GM18858 (cell line): ENCODE results near the gene ATRX.
"Not testable (repeated sequence)": the region's sequence is repeated elsewhere in the genome, so short reads cannot be mapped to it uniquely, and the experiment has no call there.

Experiments used
- ATAC-seq: cut with Tn5 transposase; IDR thresholded peaks from one replicate; pipeline ENCODE4 v1.9.1; 2021; ENCODE audit not compliant: unreplicated experiment

Gene ATRX

DNA sequence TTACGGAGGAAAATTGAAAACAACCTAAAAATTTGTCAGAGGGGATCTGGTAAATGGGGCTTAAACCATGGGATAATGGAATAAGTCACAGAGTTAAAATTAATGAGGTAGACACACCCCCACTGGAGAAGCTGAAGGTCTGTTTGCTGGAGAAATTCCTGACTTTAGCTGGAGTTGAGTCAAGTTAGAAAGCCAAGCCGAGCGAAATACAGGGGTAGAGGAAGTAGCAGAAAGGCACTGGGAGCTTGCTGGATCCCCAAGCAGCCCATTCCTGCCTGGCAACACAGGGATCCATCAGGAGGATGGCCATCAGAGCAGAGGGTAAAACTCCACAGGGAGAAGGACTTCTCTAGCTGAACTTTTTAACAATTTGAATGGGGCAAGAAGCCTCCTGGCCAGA lies 163.8 kb downstream of the ATRX start:
- ATAC-seq: no peak

DNA sequence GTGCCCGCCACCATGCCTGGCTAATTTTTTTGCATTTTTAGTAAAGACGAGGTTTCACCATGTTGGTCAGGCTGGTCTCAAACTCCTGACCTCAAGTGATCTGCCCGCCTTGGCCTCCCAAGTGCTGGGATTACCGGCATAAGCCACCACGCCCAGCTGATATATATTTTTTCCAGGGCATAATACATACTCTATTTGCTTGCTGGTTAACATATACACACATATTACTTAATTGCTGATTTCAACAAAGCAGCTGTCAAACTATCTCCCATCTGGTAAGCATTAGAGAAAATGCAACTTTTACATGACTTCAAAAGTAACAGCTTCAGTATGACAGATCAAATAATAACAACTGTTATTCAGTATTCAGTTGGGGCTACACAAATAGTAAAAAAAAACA lies 164.6 kb downstream of the ATRX start:
- not testable (repeated sequence) for ATAC-seq

DNA sequence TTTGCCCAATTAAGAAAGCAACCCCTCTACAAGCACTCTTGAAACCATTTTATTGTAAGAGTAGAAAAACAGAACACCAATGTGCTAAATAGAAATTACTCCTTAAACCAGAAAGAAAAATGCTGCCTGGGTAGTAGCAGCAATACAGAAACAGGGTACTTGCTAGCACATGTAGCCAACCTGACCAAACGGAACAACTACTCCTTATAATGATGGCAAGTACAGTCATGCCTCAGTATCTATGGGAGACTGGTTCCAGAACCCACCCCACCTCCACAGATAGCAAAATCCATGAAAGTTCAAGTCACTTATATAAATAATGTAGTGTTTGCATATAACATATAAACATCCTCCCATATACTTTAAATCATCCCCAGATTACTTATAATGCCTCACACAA lies 168.8 kb downstream of the ATRX start:
- no peak for ATAC-seq

DNA sequence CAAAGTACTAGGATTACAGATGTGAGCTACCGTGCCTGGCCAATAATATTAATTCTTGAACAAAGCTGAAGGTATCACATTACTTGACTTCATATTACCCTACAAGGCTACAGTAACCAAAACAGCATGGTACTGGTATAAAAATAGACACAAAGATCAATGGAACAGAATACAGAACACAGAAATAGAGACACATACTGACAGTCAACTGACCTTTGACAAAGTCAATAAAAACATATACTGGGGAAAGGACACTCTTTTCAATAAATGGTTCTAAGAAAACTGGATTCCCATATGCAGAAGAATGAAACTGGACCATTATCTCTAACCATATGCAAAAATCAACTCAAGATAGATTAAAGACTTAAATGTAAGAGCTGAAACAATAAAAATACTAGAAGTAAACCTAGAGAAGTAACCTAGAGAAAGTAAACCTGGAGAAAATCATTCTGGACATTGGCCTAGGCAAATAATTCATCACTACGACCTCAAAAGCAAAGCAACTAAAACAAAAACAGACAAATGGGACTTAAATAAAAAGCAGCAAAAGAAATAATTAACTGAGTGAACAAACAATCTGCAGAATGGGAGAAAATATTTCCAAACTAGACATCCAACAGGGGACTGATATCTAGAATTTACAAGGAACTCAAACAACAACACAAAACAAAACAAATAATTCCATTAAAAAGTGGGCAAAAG lies 182.2 kb downstream of the ATRX start:
- ATAC-seq: no peak

DNA sequence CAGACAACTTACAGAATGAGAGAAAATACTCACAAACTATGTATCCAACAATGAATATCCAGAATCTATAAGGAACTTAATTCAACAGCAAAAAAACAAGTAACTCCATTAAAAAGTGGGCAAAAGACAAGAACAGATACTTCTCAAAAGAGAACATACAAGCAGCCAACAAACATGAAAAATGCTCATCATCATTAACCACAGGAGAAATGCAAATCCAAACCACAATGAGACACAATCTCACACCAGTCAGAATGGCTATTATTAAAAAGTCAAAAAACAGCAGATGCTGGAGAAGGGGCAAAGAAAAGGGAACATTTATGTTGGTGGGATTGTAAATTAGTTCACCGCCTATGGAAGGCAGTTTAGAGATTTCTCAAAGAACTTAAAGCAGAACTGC lies 188.5 kb downstream of the ATRX start:
- ATAC-seq: no peak

DNA sequence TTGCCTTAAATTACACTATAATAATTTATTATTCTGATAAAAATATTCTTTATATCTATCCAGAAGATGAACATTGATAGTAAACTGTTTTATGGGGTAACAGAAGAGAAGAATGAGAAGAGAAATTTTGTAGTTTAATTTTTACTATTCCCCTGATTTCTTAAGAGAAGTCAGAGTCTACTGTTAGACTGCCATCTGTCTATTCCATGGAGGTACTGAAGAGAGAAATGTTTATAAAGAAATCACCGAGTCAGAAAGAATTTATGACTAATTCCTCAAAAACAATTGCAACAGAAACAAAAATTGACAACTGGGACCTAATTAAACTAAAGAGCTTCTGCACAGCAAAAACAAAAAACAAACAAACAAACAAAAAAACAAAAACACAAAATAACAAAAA lies 188.9 kb downstream of the ATRX start:
- no peak for ATAC-seq

DNA sequence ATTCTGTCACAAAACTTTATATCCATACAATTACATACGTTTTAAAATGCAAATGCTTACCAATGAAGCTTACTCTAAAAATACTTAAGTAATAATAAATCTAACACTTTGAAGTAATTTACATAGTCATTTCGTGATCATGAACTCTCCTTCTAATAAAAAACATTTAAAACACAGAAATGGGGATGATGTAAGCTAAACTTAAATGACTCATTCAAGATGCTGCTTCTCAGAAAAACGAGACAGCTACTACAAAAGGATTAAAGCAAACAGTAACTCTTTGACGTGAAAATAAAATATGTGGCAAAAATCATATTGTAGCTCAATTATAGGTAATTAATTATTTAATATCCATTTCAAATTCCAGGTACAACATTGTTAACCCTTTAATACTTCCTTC lies 190.2 kb downstream of the ATRX start:
- no peak for ATAC-seq

DNA sequence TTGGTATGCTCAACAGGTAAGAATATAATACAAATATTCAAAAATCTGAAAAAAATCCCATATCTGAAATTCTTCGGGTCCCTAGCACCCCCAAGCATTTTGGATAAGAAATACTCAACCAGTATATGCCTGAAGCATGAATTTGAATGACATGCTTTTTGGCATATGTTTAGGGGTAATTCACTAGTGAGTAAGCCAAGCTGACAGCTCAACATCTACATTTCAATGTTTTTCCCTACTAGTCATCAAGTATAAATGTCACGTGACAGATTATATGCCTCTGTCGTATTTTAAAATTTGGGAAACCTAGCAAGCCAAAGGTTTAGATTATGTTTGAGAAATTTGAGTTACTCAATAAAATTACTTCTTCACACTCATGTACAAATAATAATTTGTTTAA lies 213.7 kb downstream of the ATRX start:
- no peak for ATAC-seq

DNA sequence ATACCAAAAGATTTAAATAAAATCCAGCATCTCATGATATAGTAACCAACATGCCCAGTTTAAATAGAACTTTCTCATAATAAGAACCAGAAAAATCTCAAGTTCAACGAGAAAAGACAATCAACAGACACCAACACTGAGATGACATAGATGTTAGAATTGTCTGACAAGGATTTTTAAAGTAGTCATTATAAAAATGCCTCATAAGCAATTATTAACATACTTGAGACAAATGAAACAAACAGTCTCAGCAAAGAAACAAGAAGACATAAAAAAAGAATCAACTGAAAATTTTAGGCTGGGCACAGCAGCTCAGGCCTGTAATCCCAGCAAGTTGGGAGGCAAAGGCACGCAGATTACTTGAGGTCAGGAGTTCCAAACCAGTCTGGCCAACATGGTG lies 220.7 kb downstream of the ATRX start:
- no peak for ATAC-seq

DNA sequence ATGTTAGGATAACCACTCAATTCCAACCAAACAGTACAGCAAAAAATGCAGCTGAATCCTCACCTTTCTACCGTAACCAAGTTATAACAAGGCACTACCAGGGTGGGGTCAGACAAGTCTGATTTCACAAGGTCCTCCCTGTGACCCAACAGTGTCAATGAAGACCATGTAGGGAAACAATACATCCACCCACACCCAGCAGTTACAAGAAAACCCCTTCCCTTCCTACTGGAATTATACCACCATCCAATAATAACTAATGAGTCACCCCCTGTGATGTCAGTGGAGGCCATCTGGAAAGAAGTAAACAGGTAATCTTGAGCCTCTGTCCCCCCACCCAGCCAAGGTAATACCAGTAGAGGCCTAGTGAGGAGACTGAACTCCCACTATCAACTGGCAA lies 221.2 kb downstream of the ATRX start:
- no peak for ATAC-seq

DNA sequence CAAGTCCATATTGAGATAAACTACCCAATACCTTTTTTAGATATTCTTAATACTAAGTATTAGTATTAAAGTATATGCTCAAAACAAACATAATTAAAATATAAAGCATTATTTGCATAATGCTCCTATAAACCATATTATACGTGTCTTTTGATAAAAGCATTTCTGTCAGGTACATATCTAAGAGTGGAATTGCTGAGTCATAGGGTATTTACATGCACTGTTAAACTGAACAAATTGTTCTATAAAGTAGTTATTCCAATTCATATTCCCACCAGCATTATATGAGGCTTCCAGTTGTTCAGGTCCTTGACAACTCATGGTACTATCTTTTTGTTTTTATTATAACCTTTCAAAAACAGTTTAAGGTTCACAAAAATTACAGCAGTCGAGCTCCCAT lies 224.6 kb downstream of the ATRX start:
- ATAC-seq: no peak

DNA sequence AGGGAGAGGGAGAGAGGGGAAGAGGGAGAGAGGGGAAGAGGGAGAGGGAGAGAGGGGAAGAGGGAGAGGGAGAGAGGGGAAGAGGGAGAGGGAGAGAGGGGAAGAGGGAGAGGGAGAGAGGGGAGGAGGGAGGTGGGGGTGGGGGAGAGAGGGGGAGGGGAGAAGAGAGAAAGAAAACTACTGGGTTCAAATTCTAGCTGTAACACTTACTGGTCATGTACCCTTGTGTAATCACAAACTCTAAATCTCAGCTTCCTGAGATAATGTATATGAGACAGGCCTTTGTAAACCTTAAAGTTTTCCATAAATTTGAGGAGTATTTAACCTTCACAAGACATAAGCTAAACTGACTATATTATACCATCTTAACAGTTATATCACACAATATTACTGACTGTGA lies 229.7 kb downstream of the ATRX start:
- ATAC-seq: no peak

DNA sequence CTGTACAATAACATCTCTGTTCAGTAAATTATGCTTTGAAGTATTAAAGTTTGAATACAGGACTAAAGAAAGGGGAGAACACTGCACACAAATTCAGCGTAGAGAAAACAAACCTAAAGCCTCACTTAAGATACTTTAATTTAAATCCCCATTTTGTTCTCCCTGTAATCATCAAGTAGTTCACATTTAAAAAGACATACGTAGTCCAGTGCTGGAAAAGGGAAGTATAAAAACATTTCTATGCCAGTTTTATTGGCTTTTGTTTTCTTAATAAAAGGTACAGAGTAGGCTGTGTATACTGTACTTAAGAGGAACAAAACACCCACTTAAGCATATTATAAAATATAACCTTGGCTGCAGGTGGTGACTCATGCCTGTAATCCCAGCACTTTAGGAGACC lies 237.3 kb downstream of the ATRX start:
- no peak for ATAC-seq

DNA sequence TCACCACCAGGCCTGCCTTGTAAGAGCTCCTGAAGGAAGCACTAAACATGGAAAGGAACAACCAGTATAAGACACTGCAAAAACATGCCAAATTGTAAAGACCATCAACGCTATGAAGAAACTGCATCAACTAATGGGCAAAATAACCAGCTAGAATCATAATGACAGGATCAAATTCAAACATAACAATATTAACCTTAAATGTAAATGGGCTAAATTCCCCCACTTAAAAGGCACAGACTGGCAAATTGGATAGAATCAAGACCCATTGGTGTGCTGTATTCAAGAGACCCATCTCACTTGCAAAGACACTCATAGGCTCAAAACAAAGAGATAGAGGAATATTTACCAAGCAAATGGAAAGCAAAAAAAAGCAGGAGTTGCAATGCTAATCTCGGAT lies 246.2 kb downstream of the ATRX start:
- ATAC-seq: not testable (repeated sequence)

DNA sequence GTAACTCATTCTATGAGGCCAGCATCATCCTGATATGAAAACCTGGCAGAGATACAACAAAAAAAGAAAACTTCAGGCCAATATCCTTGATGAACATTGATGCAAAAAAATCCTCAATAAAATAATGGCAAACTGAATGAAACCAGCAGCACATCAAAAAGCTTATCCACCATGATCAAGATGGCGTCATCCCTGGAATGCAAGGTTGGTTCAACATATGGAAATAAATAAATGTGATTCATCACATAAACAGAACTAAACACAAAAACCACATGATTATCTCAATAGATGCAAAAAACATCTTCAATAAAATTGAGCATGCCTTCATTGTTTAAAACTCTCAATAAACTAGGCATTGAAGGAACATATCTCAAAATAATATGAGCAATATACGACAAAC lies 254.8 kb downstream of the ATRX start:
- ATAC-seq: not testable (repeated sequence)

DNA sequence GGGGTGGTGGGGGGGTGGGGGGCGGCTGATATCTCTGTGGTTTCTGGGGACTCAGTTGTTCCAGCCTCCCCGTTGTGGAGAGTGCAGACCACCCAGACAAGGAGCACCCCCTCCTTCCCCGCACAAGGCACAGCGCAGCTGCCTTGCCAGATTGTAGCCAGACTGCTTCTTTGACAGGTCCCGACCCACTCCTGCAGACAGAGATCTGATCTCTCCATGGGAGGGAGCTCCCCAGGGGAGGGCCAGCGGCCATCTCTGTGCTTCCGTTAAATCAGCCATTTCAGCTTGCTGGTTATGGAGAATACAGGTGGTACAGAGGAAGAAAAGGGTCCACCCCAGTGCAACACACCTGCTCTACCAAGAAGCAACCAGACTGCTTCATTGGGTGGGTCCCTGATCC lies 258.0 kb downstream of the ATRX start:
- no peak for ATAC-seq

DNA sequence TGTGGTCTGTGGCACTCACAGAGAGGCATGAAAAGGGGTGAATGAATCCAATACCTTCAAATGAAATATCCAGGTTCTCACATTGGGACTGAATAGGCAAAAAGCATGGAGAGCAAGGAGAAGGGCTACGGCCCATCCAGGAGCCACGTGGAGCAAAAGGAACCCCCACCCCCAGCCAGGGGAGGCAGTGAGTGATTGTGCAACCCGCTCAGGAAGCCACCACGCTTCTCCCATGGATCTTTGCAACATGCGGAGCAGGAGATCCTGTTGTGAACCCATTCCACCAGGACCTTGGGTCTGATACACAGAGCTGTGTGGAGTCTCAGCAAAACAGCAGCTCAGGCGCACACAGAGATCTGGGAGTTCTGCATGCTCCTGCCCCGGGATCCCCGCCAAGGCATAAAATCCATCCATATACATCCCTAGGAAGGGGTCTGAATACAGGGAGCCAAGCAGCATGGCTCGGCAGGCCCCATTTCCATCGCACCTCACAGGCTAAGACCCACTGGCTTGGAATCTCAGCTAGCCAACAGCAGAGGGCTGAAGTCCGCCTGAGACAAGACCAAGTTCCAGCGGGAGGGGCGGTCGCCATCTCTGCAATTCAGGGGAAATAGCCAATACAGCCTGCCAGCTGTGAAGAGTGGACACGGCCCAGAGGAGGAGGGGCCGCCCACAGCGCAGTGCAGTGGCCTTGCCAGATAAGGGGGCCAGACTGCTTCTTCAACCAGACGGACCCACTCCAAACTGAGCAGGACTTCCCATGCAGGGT lies 258.6 kb downstream of the ATRX start:
- ATAC-seq: no peak

DNA sequence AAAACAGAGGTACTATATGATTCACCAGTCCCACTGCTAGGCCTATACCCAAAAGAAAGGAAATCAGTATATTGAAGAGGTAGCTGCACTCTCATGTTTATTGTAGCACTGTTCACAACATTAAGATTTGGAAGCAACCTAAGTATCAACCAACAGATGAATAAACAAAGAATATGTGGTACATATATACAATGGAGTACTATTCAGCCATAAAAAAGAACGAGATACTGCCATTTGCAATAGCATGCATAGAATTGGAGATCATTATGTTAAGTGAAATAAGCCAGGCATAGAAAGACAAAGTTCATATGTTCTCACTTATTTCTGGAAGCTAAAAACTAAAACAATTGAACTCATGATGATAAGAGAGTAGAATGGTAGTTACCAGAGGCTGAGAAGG lies 266.3 kb downstream of the ATRX start:
- ATAC-seq: no peak

DNA sequence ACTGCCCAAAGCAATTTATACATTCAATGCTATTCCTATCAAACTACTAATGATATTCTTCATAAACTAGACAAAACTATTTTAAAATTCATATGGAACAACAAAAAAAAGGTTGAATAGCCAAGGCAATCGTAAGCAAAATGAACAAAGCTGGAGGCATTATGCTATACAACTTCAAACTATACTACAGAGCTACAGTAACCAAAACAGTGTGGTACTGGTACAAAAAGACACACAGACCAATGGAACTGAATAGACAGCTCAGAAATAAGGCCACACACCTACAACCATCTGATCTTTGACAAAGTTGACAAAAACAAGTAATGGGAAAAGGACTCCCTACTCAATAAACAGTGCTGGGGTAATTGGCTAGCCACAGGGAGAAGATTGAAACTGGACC lies 271.8 kb downstream of the ATRX start:
- no peak for ATAC-seq

DNA sequence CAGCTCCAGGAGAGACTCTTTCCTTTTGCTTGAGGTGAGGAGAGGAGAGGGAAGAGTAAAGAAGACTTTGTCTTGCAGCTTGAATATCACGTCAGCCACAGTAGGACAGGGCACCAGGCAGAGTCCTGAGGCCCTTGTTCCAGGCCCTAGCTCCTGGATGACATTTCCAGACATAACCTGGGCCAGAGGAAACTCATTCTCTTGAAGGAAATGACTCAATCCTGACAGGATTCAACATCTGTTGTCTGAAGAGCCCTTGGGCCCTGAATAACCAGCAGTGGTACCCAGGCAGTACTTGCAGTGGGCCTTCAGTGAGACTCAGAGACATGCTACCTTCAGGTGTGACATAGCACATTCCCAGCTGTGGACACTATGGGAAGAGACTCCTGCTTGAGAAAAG lies 276.0 kb downstream of the ATRX start:
- ATAC-seq: no peak

DNA sequence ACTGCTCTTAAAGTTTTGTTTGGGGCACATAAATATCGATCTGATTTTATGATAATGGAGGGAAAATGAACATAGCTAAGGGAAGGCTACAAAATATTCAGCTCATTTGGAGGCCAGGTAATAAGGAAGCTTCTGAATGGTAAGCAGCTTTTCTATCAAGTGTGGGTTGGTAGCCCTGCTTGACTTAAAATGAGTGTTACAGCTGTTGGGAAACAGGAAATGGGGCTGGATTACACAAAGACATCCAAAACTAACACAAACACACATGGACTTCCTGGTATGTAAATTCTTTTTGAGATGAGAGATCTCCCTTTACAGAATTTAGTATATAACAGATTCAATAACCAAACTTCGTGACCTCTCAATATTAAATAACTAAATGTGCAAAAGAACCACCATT lies 280.8 kb downstream of the ATRX start:
- ATAC-seq: no peak

DNA sequence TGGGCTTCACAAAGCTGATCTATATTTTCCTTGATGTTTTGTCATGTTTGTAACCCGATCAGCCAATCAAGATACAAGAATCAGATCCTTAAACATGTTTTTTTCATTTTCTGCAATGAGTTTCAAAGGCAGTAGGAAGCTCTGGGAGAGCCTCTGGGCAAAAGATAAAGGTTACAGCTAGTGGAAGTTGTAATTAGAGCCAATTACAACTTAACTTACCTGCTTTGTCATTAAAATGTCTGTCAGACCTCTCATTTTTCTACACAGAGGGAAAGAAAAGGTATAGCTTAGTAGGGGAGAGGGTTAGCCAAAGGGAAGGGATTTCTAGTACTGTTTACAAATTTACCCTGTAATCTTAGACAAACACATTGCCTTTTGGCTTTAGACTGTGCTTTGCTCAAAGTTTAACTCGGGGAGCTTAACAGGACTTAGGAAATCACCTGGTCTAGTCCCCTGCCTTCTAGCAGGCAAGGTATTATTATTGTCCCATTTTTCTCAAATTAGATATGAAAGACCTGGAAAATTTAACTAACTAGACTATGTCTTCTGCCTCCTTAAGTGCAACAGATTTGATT lies 283.0 kb downstream of the ATRX start:
- no peak for ATAC-seq
